ENCODE results near the gene MAP1S. TPM values are rescaled to one million over a fixed set of nuclear protein-coding genes. Genes with fewer than 3 reads are reported as not detected.

The MAP1S gene
- total and polyA plus RNA-seq, 2 of the 4 experiments (the other 2 are of a cell fraction), result 6.1 to 48.6 TPM

- DNase-seq, result no peak
- Histone ChIP-seq H2AK5ac (ENCODE audit: low read depth, low read length) (no peak overlapping the region), H3K9me3 (ENCODE audit: control insufficient read depth, insufficient read depth, low read length) (no peaks in the 10 kb centered on the region), H3K18ac (ENCODE audit: low read depth, low read length) (no peak overlapping the region), H4K8ac (ENCODE audit: low read depth in 2 of 2, low read length in 2 of 2) (no peak overlapping the region), H3K36me3 (ENCODE audit: control insufficient read depth, insufficient read depth, low read length) (no peaks in the 10 kb centered on the region), H3K9ac (ENCODE audit: low read depth, low read length) (no peak overlapping the region), H2BK120ac (ENCODE audit: low read depth, low read length) (no peak overlapping the region), H4K5ac (ENCODE audit: low read depth, low read length) (no peak overlapping the region), H3K4ac (ENCODE audit: low read depth, low read length) (no peak overlapping the region), H3K9me1 (ENCODE audit: insufficient read depth, low read length) (no peaks in the 10 kb centered on the region), H2BK15ac (ENCODE audit: low read depth, low read length) (no peak overlapping the region), H4K20me1 (ENCODE audit: insufficient read depth, low read length) (no peaks in the 10 kb centered on the region), H2BK20ac (ENCODE audit: low read depth, low read length) (no peak overlapping the region), H3K23ac (ENCODE audit: low read depth, low read length) (no peak overlapping the region), H3K4me3 (ENCODE audit: insufficient read depth, low read depth, low read length) (no peak overlapping the region), H3K4me1 (ENCODE audit: control insufficient read depth, insufficient read depth, low read length) (no peaks in the 10 kb centered on the region), H4K91ac (ENCODE audit: insufficient read depth, low read depth, low read length) (no peak overlapping the region), H3K79me1 (ENCODE audit: low read depth in 1 of 2, low read length in 2 of 2) (no peaks in the 10 kb centered on the region), H2AK9ac (replicated peaks; ENCODE audit: low read depth, low read length, poor library complexity) (no peak overlapping the region), H2BK5ac (ENCODE audit: low read depth, low read length, poor library complexity, severe bottlenecking) (no peak overlapping the region), H3K4me2 (ENCODE audit: low read depth, low read length) (no peak overlapping the region), H2AFZ (replicated peaks; ENCODE audit: low read length, poor library complexity) (no peak overlapping the region), H3K56ac (ENCODE audit: extremely low read depth, insufficient read depth, low read length) (no peak overlapping the region), H3K27me3 (ENCODE audit: control insufficient read depth, insufficient read depth, low read length) (peaks cover 17% of the 10 kb centered on the region; the same call in 1 of the 2 replicates), H3K14ac (replicated peaks; ENCODE audit: low read depth, low read length) (no peak overlapping the region), H3K27ac (ENCODE audit: insufficient read depth, low read length) (no peak overlapping the region)
- CTCF ChIA-PET, result no interaction called here
- in situ Hi-C loops (cut with MboI; ENCODE audit: low sequenced_read_pairs), result no loop called here
- intact Hi-C loops (cut with micrococcal nuclease), result no loop called here
- WGBS, 2 experiments (ENCODE audit: extremely low coverage in 2 of 2, insufficient read length in 1 of 2), result 67% methylated on average over 1 of the region's 2 CpGs; no CpG with 5 or more reads in 1 of the 2 experiments
- BruUV-seq (replicated peaks), result no TSS peak
- ATAC-seq (ENCODE audit: low read depth), result no peak
- TF ChIP-seq POLR2A (IDR thresholded peaks at IDR 0.05; ENCODE audit: low read depth, low read length) (no peak), CHD1 (IDR thresholded peaks at IDR 0.05; ENCODE audit: low read depth, low read length) (no peak), RCOR1 (IDR thresholded peaks at IDR 0.05; ENCODE audit: insufficient replicate concordance, low read length) (no peak)
- TF ChIP-seq, protein P1, sequence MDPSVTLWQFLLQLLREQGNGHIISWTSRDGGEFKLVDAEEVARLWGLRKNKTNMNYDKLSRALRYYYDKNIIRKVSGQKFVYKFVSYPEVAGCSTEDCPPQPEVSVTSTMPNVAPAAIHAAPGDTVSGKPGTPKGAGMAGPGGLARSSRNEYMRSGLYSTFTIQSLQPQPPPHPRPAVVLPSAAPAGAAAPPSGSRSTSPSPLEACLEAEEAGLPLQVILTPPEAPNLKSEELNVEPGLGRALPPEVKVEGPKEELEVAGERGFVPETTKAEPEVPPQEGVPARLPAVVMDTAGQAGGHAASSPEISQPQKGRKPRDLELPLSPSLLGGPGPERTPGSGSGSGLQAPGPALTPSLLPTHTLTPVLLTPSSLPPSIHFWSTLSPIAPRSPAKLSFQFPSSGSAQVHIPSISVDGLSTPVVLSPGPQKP (IDR thresholded peaks at IDR 0.05; ENCODE audit: borderline replicate concordance, low read depth, low read length), result no peak
- POLR2A ChIA-PET (ENCODE audit: unreplicated experiment), result no interaction called here
- dilution Hi-C loops (cut with HindIII; ENCODE audit: low sequenced_read_pairs, unreplicated experiment), result no loop called here
Observed at GRCh38 chr19:17751912-17752273, 32.6 kb downstream of the MAP1S start.
